HepG2 (cell line): ENCODE data around the gene BRPF1. TPM values are rescaled to one million over a fixed set of nuclear protein-coding genes. Genes with fewer than 3 reads are reported as not detected.

Source experiments
- HCFC1 ChIP-seq: fragments of 150-350 bp; IDR thresholded peaks from 2 replicates; pipeline ENCODE4 v1.6.1; 2014; ENCODE audit warnings: low read depth, low read length
- HDAC1 ChIP-seq: sonication (generic); formaldehyde crosslinking; IDR thresholded peaks from 2 replicates; pipeline ENCODE4 v1.5.1; 2020; ENCODE audit warnings: mild to moderate bottlenecking, missing genetic modification reagents
- POLR2G ChIP-seq: fragments of 200-400 bp; formaldehyde crosslinking; IDR thresholded peaks from 2 replicates; pipeline ENCODE4 v1.6.1; 2018; ENCODE audit warnings: mild to moderate bottlenecking, low read depth, low read length, moderate library complexity
- TRIM22 ChIP-seq: fragments of 450-650 bp; IDR thresholded peaks from 2 replicates; pipeline ENCODE4 v1.6.1; 2017
- ZEB1 ChIP-seq: IDR thresholded peaks from 2 replicates; pipeline ENCODE4 v1.6.1; 2012; ENCODE audit warnings: mild to moderate bottlenecking, low read depth, inconsistent platforms; ENCODE audit not compliant: insufficient replicate concordance
- ZMAT5 ChIP-seq: sonication (generic); formaldehyde crosslinking; IDR thresholded peaks from 2 replicates; pipeline ENCODE4 v1.5.0; 2020; ENCODE audit warnings: mild to moderate bottlenecking, low read depth, missing genetic modification reagents, borderline replicate concordance
- ZNF264 ChIP-seq: sonication (generic); formaldehyde crosslinking; IDR thresholded peaks from 2 replicates; pipeline ENCODE4 v1.4.0; 2020; ENCODE audit warnings: missing genetic modification reagents
- ZNF3 ChIP-seq: IDR thresholded peaks from 2 replicates; pipeline ENCODE4 v1.7.0; 2017; ENCODE audit warnings: inconsistent platforms
- ZNF33A ChIP-seq: sonication (generic); formaldehyde crosslinking; IDR thresholded peaks from 2 replicates; pipeline ENCODE4 v1.5.1; 2020; ENCODE audit warnings: missing genetic modification reagents, mild to moderate bottlenecking, moderate library complexity, borderline replicate concordance
- ZNF550 ChIP-seq: sonication (generic); formaldehyde crosslinking; IDR thresholded peaks from 2 replicates; pipeline ENCODE4 v1.4.0; 2020; ENCODE audit warnings: mild to moderate bottlenecking, missing genetic modification reagents, borderline replicate concordance
- ZNF644 ChIP-seq: IDR thresholded peaks from 2 replicates; pipeline ENCODE4 v1.6.1; 2016; ENCODE audit warnings: low read depth
- ZNF772 ChIP-seq: sonication (generic); formaldehyde crosslinking; IDR thresholded peaks from 2 replicates; pipeline ENCODE4 v1.5.0; 2020; ENCODE audit warnings: mild to moderate bottlenecking, missing genetic modification reagents
- polyA plus RNA-seq, 8 experiments: library from polyadenylated mRNA; depleted of rRNA in 3 of 8; stranded (reverse) in 7 of 8; unstranded in 1 of 8; fragments of >200 nt; fragmentation: Illumina TruSeq in 4 of 8; extraction: Trizol in 4 of 8; gene quantifications; 2 replicates each; pipeline versions ENCODE4 v1.2.1 to v1.2.3, GENCODE V29; 2011 to 2016; ENCODE audit warnings: low read depth in 4 of 8, missing spikeins in 1 of 8, mixed read lengths in 1 of 8; ENCODE audit not compliant: insufficient read depth in 1 of 8
- total RNA-seq, 5 experiments: library from RNA; depleted of rRNA; stranded (reverse); fragments of >200 nt; fragmentation: Illumina TruSeq; extraction: Trizol; gene quantifications; 2 replicates each; pipeline ENCODE4 v1.2.3, GENCODE V29; 2016; ENCODE audit warnings: low read depth in 1 of 5

Gene BRPF1
- total and polyA plus RNA-seq, 2 of the 13 experiments (the other 11 are each of a cell fraction or from before 2014, with no cell fraction given): 7.3 to 10.0 TPM

GRCh38 chr3:9731206-9732079, at the start of gene BRPF1 (continued):
- TF ChIP-seq TRIM22 (no peak), ZMAT5 (CRISPR knock-in tag) (no peak), ZNF550 (CRISPR knock-in tag) (no peak), ZNF3 (CRISPR knock-in tag) (no peak), ZEB1 (no peak), HCFC1 (peak; percentile 11; the same call in 1 of the 2 replicates), ZNF772 (peak; percentile 42), ZNF644 (no peak), POLR2G (peak; percentile 74), ZNF264 (CRISPR knock-in tag) (0 out of 2 replicates have a peak, but pooled peaks have one; percentile 33), ZNF33A (CRISPR knock-in tag) (no peak), HDAC1 (CRISPR knock-in tag) (peak; percentile 86)
